HG03432 (cell line): ENCODE measurements around the gene IGSF9B.

Experiments used
- ATAC-seq: cut with Tn5 transposase; IDR thresholded peaks from one replicate; pipeline ENCODE4 v1.9.1; 2021; ENCODE audit warnings: mild to moderate bottlenecking, moderate library complexity; ENCODE audit not compliant: unreplicated experiment

IGSF9B gene

DNA sequence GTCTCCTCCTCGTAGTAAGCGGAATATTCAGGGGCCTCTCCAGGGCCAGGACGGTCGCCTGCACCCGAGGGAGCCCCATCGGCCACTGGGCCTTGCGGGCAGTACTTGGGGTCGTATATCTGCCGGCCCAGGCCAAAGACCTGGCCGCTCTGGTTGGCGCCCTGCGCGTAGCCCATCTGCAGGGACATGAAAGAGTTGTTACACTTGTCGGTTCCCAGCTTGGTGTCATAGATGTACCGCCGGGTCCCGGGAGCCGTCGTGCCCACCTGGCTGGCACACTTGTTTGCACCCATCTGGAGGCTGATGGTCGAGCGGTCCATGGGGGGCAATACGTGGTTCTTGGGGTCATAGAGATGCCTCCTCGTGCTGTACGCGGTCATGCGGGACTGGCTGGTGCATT lies 92.0 kb downstream of the IGSF9B start:
- no peak for ATAC-seq

DNA sequence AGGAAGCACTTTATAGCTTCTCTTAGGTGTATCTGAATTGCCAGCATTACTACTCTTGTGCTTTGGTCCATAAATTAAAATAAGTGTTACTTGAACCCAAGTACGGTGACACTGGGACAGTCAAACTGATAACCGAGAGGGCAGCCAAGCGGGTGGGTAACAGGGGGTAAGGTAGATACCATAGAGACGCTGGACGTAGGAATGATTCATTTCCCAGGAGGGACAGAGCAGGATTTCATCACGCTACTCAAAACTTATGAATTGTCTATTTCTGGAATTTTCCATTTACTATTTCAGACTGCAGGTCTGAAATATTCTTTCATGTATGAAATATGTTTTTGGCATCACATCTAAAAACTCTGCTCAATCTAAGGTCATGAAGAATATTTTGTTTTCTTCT lies 96.6 kb downstream of the IGSF9B start:
- ATAC-seq: no peak
